Central memory CD8-positive, alpha-beta T cell (primary cell): ENCODE measurements around the gene LEMD1.
A peak's percentile ranks its signal among the peaks of the same experiment; 100 is the strongest.
"Not testable (repeated sequence)": the region's sequence is repeated elsewhere in the genome, so short reads cannot be mapped to it uniquely, and the experiment has no call there.

Experiments used
- ATAC-seq: fragments of 150-1000 bp; cut with Tn5 transposase; replicated peaks from 2 replicates; pipeline ENCODE4 v1.10.0; 2022; ENCODE audit warnings: mild to moderate bottlenecking, moderate FRiP score, moderate number of reproducible peaks; ENCODE audit not compliant: poor library complexity, severe bottlenecking; ENCODE audit errors: extremely low read depth
- DNase-seq, 2 donors: peaks; one replicate each; pipeline ENCODE4 v3.0.0; 2021; ENCODE audit warnings: low spot score in 2 of 2
- H3K27ac Mint-ChIP-seq: one replicate; pipeline ENCODE4 v1.8.0; 2022; ENCODE audit warnings: low read depth, mild to moderate bottlenecking, moderate library complexity, mixed read lengths
- H3K27me3 Mint-ChIP-seq: one replicate; pipeline ENCODE4 v1.8.0; 2022; ENCODE audit warnings: mixed read lengths
- H3K36me3 Mint-ChIP-seq: one replicate; pipeline ENCODE4 v1.8.0; 2022; ENCODE audit warnings: mild to moderate bottlenecking, moderate library complexity, mixed read lengths; ENCODE audit not compliant: insufficient read depth
- H3K4me1 Mint-ChIP-seq: one replicate; pipeline ENCODE4 v1.8.0; 2022; ENCODE audit warnings: mixed read lengths
- H3K4me3 Mint-ChIP-seq: one replicate; pipeline ENCODE4 v1.8.0; 2022; ENCODE audit warnings: mild to moderate bottlenecking, moderate library complexity, mixed read lengths
- H3K9me3 Mint-ChIP-seq: one replicate; pipeline ENCODE4 v1.8.0; 2022; ENCODE audit warnings: mixed read lengths

The LEMD1 gene

GRCh38 chr1:205432692-205433091 lies 10.8 kb upstream of the LEMD1 start:
- DNase-seq, H3K9me3 Mint-ChIP-seq, H3K4me3 Mint-ChIP-seq, H3K27ac Mint-ChIP-seq, ATAC-seq, H3K36me3 Mint-ChIP-seq, H3K27me3 Mint-ChIP-seq: not testable (repeated sequence)
- peaks cover 23% of the 10 kb centered on the region for H3K4me1 Mint-ChIP-seq

- ATAC-seq: no peak
- Mint-ChIP-seq H3K36me3 (peaks cover 3% of the 10 kb centered on the region), H3K27ac (no peak overlapping the region), H3K4me3 (no peak overlapping the region), H3K27me3 (no peaks in the 10 kb centered on the region), H3K4me1 (peaks cover 19% of the 10 kb centered on the region), H3K9me3 (no peaks in the 10 kb centered on the region)
- DNase-seq: no peak
Measured at GRCh38 chr1:205432116-205432515, 10.3 kb upstream of the LEMD1 start.

GRCh38 chr1:205430696-205431305 lies 8.9 kb upstream of the LEMD1 start:
- Mint-ChIP-seq H3K4me1 (peaks cover 15% of the 10 kb centered on the region), H3K4me3 (peak overlapping the region; percentile 69), H3K27ac (no peak overlapping the region), H3K36me3 (peaks cover 3% of the 10 kb centered on the region), H3K9me3 (no peaks in the 10 kb centered on the region), H3K27me3 (no peaks in the 10 kb centered on the region)
- ATAC-seq (peak; percentile 64), DNase-seq (peak; percentile 28 to 48)

GRCh38 chr1:205429762-205430695 lies 8.2 kb upstream of the LEMD1 start:
- H3K4me3 Mint-ChIP-seq: peak overlapping the region; percentile 69
- DNase-seq (no peak), ATAC-seq (no peak)
- H3K4me1 Mint-ChIP-seq: peaks cover 15% of the 10 kb centered on the region
- no peaks in the 10 kb centered on the region for H3K9me3 Mint-ChIP-seq
- peaks cover 3% of the 10 kb centered on the region for H3K36me3 Mint-ChIP-seq
- no peaks in the 10 kb centered on the region for H3K27me3 Mint-ChIP-seq
- peak overlapping the region; percentile 32 for H3K27ac Mint-ChIP-seq

- DNase-seq: no peak
- Mint-ChIP-seq H3K4me3 (no peak overlapping the region), H3K27ac (no peak overlapping the region), H3K4me1 (peaks cover 2% of the 10 kb centered on the region), H3K27me3 (no peaks in the 10 kb centered on the region), H3K9me3 (no peaks in the 10 kb centered on the region), H3K36me3 (no peaks in the 10 kb centered on the region)
- no peak for ATAC-seq
Measured at GRCh38 chr1:205424901-205425600, 3.2 kb upstream of the LEMD1 start.

- Mint-ChIP-seq H3K27ac (no peak overlapping the region), H3K27me3 (no peaks in the 10 kb centered on the region), H3K4me3 (no peak overlapping the region), H3K9me3 (no peaks in the 10 kb centered on the region), H3K4me1 (no peaks in the 10 kb centered on the region), H3K36me3 (no peaks in the 10 kb centered on the region)
- DNase-seq (no peak), ATAC-seq (no peak)
Measured at GRCh38 chr1:205423814-205424399, 2.1 kb upstream of the LEMD1 start.

- DNase-seq (no peak), ATAC-seq (no peak)
- Mint-ChIP-seq H3K27me3 (no peaks in the 10 kb centered on the region), H3K36me3 (no peaks in the 10 kb centered on the region), H3K4me3 (no peak overlapping the region), H3K27ac (no peak overlapping the region), H3K9me3 (no peaks in the 10 kb centered on the region), H3K4me1 (no peaks in the 10 kb centered on the region)
Measured at GRCh38 chr1:205422993-205423642, 1.3 kb upstream of the LEMD1 start.

GRCh38 chr1:205420938-205421337 lies 918 bp downstream of the LEMD1 start:
- Mint-ChIP-seq H3K9me3 (no peaks in the 10 kb centered on the region), H3K27ac (no peak overlapping the region), H3K36me3 (no peaks in the 10 kb centered on the region), H3K27me3 (no peaks in the 10 kb centered on the region), H3K4me3 (no peak overlapping the region), H3K4me1 (no peaks in the 10 kb centered on the region)
- no peak for DNase-seq
- no peak for ATAC-seq

GRCh38 chr1:205417870-205418635 lies 3.8 kb downstream of the LEMD1 start:
- no peak overlapping the region for H3K4me3 Mint-ChIP-seq
- no peaks in the 10 kb centered on the region for H3K9me3 Mint-ChIP-seq
- H3K27me3 Mint-ChIP-seq: no peaks in the 10 kb centered on the region
- ATAC-seq (no peak), DNase-seq (no peak)
- H3K4me1 Mint-ChIP-seq: no peaks in the 10 kb centered on the region
- no peak overlapping the region for H3K27ac Mint-ChIP-seq
- H3K36me3 Mint-ChIP-seq: no peaks in the 10 kb centered on the region

- H3K9me3 Mint-ChIP-seq: no peaks in the 10 kb centered on the region
- no peaks in the 10 kb centered on the region for H3K4me1 Mint-ChIP-seq
- H3K36me3 Mint-ChIP-seq: no peaks in the 10 kb centered on the region
- H3K4me3 Mint-ChIP-seq: no peak overlapping the region
- H3K27ac Mint-ChIP-seq: no peak overlapping the region
- no peak for DNase-seq
- H3K27me3 Mint-ChIP-seq: no peaks in the 10 kb centered on the region
- no peak for ATAC-seq
Measured at GRCh38 chr1:205416322-205416721, 5.5 kb downstream of the LEMD1 start.

- no peak for DNase-seq
- ATAC-seq: no peak
- Mint-ChIP-seq H3K9me3 (no peaks in the 10 kb centered on the region), H3K27ac (no peak overlapping the region), H3K4me3 (no peak overlapping the region), H3K4me1 (peaks cover 5% of the 10 kb centered on the region), H3K36me3 (no peaks in the 10 kb centered on the region), H3K27me3 (no peaks in the 10 kb centered on the region)
Measured at GRCh38 chr1:205410581-205411298, 11.1 kb downstream of the LEMD1 start.
